NCI-H774 (cell line): Measurements from ENCODE around the gene ETFB.
A peak's percentile ranks its signal among the peaks of the same experiment; 100 is the strongest.

ENCODE experiments used
- DNase-seq: peaks from one replicate; lab custom pipeline; 2025; lab: John Stamatoyannopoulos, UW

The ETFB gene

GRCh38 chr19:51351266-51351990, 14.8 kb downstream of the ETFB start:
- DNase-seq = no peak

- no peak for DNase-seq
These were observed 18.8 kb downstream of the ETFB start for GRCh38 chr19:51347209-51347928.

GRCh38 chr19:51346742-51347141, 19.4 kb downstream of the ETFB start:
- DNase-seq = no peak

GRCh38 chr19:51345076-51345620, 21.0 kb downstream of the ETFB start:
- no peak for DNase-seq

DNA sequence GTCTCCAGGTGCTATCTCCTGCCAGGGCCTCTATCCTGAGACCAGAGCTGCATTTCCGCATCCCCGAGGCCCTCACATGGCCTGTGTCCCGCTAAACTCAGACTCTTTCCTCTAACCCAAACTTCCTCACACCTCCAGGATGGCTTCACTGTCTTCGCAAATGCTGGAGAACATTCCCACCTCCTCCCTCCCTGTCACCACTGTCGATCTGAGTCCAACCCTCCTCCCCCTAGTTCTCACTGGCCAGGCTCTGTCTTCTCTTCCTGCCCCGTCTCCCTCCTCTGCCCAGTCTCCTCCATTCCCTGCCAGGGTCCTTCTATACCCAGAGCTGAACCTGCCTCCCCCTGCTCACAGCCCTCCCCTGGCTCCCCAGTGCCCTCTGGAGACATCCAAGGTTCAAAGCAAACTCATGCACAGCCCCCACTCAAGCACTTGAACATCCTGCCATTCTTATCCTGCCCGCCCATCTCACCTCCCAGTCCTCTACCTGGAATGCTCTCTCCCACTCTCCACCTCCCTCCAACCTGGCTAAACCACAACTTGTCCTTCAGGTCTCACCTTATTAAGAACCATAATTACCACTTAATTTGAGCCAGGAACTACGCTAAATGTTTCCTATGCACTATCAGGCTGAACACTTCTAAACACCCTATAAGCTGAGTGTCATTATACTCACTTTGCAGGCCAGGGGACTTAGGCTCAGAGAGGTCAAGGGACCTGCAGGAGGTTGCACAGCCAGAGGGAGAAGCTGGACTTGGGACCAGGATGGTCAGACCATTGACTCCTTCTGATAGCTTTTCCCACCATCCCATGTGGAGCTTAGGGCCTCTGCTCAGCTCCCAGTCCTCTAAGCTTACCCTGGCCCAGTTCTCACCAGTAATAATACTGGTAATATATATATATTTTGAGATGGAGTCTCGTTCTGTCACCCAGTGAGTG, 23.3 kb downstream of the ETFB start:
- DNase-seq = no peak

DNA sequence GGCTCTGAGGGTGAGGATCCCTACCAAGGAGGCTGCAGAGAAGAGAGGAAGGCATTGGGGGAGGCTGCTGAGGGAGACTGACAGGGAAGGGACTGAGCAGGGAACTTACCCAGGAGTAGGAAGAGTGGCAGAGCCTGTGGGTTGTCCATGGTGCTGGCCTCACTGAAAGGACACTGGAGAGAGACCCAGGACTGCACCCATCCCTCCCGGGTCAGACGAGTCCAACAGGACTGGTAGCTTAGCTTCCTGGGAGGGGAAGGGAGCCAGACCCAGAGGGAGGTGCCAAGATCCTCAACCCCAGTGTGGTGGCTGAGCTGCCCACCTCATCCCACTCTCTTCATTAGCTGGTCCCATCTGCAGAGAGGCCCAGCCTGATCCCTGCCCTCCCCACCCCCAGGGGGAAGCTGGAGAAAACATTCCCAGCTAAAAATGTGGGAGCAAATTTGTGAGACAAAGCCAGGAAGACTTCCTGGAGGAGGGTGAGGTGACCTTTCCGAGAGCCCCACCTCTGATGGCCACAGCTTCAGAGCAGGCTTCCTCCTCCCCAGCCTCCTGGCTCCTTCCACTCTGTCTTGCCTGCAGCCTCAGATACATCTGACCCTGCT, 24.1 kb downstream of the ETFB start, which contains the start of gene VSIG10L:
Gene VSIG10L (minus strand): TSS at position 164 of the 605 bp plus-strand sequence. CDS start 15 bp downstream, at position 149.
- no peak for DNase-seq

- DNase-seq = no peak
These were observed 25.1 kb downstream of the ETFB start for GRCh38 chr19:51341066-51341465.

DNA sequence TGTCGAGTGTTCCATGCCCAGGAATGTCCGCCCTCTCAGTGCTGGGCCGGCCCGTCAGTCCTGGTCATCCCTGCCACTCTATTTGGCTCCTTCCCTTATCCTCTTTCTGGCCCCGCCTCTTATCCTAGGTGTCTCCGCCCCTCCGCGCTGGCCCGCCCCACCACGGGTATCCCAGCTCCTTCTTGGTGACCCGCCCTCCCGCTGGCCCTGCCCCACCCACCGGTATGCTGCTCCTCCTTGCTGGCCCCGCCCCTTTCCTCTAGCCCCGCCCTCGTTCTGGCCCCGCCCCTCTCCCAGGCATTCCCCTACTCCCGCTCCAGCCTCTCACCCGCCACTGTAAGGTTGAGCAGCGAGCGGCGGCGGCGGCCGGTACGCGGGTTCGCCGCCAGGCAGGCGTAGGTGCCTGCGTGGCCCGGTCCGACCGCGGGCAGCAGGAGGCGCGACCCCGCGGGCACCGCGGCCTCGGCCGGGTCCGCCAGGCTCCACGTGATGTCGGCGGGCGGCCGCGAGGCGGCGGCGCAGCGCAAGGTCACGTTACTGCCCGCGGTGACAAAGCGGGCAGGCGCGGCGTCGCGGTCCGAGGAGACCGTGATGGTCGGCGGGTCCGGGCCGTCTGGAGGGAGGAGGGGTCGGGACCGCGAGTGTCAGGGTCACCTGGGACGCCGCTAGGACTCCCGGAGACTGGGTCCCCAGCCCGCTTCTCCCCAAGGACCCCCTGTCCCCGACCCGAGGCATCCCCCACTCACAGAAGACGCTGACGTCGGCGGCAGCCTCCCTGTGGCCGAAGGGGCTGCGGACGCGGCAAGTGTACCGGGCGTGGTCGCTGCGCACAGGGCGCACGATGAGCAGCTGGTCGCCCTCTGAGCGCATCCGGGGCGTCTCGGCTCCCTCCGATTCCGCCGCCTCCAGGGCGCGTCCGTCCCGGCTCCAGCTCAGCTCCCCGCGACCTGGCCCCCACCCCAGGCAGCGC, 26.2 kb downstream of the ETFB start:
- DNase-seq = peak; percentile 90

- DNase-seq = no peak
These were observed 26.9 kb downstream of the ETFB start for GRCh38 chr19:51339313-51339686.

- DNase-seq = peak; percentile 68
These were observed 27.4 kb downstream of the ETFB start for GRCh38 chr19:51338563-51339312.

DNA sequence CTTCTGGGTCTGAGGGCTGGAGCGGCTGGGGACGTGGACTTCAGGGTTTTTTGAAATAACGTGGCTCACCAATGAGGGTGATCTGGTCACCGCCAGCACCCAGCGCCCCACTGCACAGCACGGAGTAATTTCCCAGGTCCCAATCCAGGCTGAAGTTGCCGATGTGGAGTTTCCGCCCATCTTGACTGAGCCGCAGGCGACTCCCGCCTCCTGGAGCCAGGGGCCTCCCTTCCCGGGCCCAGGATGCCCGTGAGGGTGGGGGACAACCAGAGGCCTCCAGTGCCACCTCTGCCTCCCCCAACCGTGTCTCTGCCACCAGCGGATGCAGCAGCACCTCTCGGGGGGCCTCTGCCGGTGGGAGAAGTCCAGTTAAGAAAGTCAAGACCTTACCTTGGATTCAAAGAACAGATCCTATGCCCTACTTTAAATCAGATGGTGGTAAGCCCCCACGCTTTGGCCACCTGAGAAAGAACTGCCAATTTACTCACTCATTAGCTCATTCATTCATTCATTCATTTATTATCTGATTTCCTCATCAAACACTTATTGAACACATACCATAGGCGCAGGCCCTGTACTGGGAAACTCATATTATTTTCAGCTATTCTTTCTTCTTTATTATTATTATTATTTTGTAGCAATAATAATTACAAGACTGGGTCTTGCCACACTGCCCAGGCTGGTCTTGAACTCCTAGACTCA, 28.2 kb downstream of the ETFB start:
- no peak for DNase-seq

DNA sequence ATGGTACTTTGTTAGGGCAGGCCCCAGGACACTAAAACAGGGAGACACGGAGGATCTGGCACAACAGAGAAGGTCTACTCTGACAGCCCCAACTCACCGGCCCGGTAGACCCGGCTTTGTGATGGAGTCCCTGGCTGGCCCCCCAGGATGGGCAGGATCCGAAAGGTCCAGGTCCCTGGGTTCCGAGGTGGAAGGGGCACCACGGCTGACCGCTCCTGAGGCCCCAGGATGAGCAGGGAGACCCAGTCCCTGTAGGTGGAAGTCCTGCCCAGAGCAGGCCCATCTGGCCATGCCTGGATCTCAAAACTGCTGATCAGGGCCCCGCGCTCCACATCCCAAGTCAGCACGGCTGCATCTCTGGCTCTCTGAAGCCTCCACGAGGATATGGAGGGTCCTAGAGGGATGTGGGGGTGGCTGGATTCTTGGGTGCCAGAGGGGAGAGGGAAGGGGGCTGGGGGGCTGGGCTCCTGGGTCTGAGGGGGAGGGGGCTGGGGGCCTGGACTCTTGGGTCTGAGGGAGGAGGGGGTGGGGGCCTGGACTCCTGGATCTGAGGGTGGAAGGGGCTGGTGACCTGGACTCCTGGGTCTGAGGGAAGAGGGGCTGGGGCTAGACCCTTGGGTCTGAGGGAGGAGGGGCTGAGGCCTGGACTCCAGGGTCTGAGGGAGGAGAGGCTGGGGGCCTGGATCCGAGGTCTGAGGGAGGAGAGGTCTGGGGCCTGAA, 28.9 kb downstream of the ETFB start:
- DNase-seq = no peak

- no peak for DNase-seq
These were observed 32.2 kb downstream of the ETFB start for GRCh38 chr19:51333836-51334460.

DNA sequence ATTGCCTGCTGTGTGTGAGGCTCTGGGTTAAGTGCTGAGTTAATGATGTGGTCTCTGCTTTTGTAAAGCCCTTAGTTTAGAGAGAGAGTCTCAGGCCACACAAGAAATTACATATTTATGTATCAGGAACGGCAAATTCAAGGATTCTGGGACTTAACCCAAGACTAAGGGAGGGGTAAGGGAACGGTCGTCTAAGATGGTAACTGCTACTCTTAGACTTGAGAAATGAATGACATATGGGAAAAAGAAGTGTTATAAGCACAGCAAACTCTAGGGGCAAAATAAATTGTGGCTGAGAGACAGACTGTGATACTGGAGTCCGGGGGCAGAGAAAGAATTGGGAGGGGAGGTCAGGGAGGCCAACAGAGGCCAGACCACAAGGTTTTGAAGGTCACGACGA, 34.5 kb downstream of the ETFB start:
- no peak for DNase-seq

DNA sequence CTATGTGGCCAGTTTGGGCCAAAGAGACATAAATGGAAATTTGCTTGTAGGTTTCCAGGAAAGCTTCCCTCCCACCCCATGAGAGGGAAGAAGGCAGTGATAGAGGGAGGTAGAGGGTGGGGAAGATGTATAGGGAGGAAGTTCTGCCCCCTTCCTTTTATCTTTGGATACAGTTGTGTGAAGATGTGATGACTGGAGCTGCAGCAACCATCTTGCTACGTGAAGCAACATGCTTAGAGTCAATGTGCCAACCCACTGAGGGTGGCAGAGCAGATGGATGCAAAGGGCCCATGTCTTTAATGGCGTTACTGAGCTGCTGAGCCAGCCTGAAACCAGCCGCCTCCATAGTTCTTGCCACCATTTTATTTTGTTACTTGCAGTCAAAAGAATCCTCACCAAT, 35.0 kb downstream of the ETFB start:
- DNase-seq = no peak

GRCh38 chr19:51330366-51330765, 35.8 kb downstream of the ETFB start:
- no peak for DNase-seq

- no peak for DNase-seq
These were observed 36.8 kb downstream of the ETFB start for GRCh38 chr19:51329411-51329810.
